NCI-H524 treated with DMSO at 0.1 percent for 48 hours (cell line): ENCODE results near the gene LRP10.

Experiments
- DNase-seq: peaks from one replicate; lab custom pipeline; 2025; lab: John Stamatoyannopoulos, UW

LRP10 gene

DNA sequence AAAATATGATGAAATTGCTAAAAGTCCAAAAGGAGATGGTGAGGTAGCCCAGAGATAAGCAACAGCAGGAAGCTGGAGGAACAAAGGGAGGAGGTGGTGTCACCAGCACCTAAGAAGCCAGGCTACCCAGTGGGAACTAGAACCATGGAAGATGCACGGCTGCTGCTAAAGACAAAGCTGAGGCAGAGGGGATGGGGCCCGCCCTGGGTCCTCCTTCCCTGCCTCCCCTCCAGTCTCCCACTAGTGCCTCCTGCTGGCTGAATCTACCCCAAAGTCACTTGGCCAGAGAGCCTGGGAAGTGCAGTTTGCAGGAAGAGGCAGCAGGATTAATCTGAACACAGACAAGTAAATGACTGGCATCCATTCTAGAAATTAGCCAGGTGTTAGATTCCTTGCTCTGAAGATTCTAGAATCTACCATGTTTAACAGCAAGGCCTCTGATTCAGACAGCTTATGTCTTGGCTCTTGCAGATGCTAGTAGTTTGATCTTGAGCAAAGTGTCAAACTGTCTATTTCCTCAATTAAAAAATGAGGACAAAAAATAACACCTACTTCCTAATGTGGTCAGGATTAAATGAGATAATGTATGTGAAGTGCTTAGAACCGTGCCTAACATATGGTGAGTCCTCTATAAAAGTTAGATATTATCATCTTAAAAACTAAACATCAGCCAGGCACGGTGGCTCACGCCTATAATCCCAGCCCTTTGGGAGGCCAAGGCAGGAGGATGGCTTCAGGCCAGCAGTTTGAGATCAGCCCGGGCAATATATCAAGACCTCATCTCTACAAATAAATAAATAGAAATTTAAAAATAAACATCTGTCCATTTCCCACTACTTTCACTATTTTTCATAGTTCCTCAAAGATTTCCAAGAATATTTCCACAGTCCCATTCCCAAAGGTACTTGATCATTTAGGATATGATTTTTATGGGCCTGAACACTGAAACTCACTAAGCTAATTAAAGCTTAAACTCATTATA lies 5.8 kb upstream of the LRP10 start:
- DNase-seq = peak; percentile 20

DNA sequence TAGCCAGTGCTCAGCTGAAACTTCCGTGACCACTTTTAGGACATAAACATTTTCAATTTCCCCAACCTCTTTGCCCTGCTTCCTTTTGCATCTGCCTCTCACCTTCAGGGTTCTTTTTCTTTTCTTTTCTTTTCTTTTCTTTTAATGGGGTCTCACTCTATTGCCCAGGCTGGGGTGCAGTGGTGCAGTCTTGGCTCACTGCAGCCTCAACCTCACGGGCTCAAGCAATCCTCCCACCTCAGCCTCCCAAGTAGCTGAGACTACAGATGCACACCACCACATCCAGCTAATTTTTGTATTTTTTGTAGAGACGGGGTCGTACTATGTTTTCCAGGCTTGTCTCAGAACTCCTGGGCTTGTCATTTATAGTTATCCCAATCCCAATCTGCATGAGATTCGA lies 4.7 kb upstream of the LRP10 start:
- DNase-seq = no peak

DNA sequence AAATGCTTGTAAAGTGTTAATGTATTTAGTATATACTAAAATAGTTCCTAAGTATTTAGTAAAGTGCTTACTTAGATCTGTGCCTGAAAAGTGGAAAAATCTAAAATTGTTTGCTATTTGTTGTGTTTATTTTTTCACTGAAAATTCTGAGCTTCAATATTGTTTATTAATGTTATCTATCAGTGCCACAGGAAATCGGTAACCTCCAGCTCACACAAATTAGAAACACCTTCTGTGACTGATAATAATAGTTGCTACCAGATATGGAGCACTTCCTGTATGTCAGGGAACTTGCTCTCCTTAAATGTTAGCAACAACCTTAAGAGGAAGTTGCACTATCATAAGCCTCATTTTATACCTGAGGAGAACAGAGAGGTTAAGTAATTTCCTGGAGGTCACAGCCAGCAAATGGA lies 723 bp upstream of the LRP10 start:
- no peak for DNase-seq

DNA sequence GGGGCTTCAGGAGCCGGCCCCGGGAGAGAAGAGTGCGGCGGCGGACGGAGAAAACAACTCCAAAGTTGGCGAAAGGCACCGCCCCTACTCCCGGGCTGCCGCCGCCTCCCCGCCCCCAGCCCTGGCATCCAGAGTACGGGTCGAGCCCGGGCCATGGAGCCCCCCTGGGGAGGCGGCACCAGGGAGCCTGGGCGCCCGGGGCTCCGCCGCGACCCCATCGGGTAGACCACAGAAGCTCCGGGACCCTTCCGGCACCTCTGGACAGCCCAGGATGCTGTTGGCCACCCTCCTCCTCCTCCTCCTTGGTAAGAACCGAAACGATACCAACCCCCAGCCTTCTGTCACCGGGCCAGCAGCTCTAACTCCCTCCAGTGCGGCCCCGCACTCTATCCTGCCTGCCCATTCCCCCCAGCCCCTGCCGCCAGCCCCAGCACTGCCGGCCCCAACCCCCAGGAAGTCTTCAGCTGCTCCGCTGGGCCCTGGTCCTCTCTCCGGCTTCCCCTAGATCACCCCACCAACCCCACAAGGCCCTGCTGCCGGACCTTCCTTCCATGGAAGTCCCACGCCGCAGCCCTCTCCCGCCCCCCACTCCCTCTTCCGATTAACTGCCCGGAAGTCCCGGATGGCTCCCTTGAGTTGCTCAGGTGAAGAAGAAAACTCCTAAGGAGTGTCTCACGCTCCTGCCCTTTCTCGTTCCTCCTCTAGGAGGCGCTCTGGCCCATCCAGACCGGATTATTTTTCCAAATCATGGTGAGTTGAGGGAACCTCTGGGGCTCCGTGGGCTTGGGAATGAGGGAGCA lies 693 bp downstream of the LRP10 start:
- DNase-seq = peak; percentile 54

DNA sequence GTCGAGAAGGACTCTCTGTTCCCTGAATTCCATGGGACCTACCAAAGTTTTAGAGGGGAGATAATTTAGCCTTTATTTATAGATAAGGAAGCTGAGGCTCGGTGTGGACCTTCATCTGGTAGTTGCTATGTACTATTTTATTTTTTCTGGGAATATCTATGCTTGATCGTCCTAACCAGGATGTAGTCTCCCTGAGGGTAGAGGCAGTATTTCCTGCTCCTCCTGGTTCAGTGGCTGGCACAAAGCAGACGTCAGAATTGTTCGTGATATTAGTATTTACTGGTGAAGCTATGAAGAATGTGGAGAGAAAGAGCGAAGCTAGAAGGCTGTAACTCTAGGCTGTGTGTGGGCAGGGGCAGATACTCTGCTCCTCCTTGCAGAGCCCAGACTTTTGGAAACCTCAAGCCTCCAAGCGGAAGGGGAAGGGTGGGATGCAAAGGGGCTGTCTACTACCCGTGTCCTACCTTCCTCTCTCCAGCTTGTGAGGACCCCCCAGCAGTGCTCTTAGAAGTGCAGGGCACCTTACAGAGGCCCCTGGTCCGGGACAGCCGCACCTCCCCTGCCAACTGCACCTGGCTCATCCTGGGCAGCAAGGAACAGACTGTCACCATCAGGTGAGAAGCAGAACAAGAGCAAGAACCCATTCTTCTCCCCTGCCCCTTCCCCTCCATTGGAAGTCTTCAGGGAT lies 1.4 kb downstream of the LRP10 start:
- no peak for DNase-seq

DNA sequence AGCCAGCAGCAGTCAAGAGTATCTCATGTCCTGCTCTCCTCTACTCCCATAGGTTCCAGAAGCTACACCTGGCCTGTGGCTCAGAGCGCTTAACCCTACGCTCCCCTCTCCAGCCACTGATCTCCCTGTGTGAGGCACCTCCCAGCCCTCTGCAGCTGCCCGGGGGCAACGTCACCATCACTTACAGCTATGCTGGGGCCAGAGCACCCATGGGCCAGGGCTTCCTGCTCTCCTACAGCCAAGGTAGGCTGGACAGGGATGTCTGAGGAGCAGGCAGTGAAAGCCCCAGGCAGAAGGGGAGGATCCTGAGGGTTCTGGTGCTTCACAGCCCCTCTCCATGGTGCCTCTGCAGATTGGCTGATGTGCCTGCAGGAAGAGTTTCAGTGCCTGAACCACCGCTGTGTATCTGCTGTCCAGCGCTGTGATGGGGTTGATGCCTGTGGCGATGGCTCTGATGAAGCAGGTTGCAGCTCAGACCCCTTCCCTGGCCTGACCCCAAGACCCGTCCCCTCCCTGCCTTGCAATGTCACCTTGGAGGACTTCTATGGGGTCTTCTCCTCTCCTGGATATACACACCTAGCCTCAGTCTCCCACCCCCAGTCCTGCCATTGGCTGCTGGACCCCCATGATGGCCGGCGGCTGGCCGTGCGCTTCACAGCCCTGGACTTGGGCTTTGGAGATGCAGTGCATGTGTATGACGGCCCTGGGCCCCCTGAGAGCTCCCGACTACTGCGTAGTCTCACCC lies 3.6 kb downstream of the LRP10 start:
- no peak for DNase-seq

DNA sequence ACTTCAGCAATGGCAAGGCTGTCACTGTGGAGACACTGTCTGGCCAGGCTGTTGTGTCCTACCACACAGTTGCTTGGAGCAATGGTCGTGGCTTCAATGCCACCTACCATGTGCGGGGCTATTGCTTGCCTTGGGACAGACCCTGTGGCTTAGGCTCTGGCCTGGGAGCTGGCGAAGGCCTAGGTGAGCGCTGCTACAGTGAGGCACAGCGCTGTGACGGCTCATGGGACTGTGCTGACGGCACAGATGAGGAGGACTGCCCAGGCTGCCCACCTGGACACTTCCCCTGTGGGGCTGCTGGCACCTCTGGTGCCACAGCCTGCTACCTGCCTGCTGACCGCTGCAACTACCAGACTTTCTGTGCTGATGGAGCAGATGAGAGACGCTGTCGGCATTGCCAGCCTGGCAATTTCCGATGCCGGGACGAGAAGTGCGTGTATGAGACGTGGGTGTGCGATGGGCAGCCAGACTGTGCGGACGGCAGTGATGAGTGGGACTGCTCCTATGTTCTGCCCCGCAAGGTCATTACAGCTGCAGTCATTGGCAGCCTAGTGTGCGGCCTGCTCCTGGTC lies 4.3 kb downstream of the LRP10 start:
- no peak for DNase-seq

DNA sequence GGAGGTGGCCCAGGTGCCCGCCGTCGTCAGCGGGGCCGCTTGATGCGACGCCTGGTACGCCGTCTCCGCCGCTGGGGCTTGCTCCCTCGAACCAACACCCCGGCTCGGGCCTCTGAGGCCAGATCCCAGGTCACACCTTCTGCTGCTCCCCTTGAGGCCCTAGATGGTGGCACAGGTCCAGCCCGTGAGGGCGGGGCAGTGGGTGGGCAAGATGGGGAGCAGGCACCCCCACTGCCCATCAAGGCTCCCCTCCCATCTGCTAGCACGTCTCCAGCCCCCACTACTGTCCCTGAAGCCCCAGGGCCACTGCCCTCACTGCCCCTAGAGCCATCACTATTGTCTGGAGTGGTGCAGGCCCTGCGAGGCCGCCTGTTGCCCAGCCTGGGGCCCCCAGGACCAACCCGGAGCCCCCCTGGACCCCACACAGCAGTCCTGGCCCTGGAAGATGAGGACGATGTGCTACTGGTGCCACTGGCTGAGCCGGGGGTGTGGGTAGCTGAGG lies 5.5 kb downstream of the LRP10 start:
- DNase-seq = no peak

DNA sequence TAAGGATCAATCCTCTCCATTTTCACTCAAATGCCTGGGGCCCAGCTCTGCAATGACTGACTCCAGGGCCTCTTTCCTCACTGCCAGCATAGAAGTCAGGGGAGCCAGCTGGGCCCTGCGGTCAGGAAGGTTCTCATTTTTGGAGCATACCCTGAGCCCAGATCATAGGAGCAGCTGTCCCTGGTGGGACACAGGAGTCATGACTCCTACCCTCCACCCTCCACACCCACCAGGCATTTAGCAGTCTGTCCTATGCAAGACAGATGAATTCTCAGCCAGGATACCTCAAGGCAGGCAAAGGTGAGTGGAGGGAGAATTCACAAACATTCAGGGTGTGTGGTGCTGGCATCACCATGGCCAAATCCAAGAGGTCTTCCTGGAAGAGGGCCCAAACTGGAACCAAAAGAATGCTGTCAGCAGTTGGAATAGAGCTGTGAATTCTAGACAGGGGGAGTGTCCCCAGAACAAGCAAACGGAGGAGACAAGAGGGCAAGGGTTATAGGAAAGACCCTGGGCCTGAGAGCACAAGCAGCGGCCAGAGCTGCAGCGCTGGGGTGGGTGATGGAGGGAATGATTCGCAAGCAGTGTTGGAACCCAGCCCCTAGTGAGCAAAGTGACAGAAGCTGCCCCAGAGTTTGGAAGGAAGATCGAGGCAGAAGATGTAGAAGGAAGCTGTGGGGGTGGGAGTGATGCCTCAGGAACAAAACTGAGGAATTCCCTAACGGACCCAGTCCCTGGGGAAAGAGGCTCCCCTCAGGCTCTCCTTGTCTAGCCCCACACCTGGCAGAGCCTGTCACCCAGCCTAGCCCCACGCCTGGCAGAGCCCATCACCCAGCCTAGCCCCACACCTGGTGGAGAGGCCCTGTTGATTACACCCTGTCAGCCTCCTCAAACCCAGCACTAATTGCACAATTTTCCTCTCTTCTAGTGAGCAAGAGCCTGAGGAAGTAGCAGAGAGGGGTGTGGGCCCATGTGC lies 7.0 kb downstream of the LRP10 start:
- no peak for DNase-seq

DNA sequence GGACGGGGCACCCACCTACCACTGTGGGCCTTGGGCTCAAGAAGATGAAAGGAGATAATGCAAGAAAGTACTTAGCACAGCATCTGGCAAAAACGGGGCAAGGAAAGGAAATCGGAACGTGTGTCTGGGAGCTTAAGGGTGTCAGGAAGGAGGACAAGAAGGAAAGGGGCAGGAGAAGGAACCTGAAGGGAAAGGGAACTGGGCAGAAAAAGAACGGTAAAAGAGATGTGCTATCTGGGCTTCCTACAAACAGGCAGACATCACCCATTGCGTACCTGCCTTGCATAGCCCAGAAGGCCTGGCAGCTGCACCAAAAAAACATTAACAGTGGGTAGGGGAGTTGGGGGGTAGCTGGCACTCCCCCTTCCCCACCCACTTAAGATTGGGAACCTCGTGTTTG lies 10.5 kb downstream of the LRP10 start:
- DNase-seq = no peak

DNA sequence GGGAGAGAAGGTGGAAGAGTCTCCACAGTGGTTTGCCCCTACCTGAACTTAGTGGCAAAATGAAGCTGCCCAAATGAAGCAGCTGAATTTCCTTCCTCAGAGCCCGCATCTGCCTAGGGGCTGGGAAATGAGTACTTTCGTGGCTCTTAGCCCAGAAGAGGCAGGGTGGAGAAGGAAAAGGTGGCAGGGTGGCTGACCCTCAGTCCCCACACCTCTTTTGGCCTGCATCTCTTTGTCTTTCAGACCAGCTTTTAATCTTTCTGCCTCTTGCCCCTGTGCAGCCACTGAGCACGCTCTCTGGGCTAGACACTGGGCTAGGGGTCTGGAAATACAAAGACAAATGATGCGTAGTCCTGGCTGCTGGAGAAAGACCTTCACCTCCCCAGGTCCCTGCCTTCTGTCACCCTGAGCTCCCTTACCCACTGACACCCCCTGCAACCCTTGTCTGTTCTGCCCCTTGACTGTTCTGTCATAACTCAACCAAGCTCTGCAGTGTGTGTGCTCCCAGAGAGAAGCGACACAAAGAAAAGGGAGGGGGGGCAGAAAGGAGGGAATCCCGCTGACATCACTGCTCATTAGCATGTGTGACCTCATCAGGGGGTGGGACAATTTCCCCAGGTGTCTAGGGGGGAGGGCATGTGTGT lies 11.1 kb downstream of the LRP10 start:
- no peak for DNase-seq

DNA sequence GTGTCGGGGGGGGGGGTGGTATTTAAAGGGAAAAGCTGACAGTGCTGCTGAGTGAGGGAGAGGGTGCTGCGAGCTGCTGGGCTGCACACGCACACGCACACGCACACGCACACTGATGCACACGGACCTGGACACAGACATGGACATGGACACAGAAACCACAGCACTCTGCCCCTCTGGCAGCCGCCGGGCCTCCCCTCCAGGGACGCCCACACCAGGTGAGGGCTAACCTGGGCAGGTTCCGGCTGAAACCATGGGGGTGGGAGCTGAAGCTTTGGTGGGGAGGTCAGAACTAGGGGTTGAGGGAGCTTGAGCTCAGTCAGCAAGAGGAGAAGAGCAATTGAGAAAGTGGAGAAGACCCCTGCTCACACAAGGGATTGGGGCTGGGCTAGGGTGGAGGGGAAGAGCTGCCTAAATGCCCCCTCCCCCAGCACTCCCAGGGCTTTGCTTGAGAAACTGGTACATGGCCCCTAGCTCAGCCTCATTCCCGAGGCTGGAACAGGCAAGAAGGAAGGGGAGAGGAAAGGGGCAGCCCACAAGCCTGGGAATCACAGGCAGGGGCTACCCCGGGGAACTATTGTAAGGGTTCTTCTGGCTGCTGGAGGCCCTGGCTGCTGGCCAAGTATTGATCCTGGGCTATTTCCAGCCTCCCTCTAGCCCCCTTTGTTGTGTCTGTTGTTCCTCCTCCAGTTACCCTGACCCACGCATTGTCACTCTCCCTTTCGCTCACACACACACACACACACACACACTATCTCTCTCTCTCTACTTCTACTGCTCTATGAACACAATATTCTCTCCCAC lies 11.8 kb downstream of the LRP10 start, which contains the start of gene REM2:
REM2 (plus strand) TSS at position 50 of the 804 bp plus-strand sequence; CDS start at position 116, 66 bp downstream.
- no peak for DNase-seq

DNA sequence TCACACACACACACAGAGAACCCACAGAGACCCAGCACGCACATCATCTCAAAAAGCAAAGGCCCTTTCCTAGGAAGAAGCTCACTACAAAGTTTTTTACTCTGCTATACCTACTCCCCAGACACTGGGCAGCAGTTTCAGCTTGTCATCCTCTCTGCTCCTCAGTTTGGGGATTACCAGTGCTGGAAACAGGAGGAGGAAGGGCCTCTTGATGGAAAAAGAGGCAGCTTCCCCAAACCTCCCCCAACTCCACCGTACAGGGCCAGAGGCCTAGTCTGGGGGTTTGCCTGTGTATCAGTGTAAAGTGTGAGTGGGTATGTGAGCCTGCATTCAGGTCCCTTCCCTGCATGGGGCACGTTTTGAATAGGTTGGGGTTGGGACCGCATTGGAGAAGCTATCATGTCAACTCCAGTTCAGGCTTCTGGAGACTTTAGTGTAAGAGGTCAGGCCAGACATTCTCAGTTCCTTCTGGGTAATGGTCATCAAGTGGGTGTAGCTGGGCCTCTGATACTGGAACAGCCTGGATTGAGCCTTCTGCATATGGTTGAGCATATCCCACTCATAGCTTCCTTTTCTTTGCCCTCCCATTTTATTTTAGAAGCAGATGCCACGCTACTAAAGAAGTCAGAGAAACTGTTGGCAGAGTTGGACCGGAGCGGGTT lies 12.7 kb downstream of the LRP10 start:
- DNase-seq = no peak

DNA sequence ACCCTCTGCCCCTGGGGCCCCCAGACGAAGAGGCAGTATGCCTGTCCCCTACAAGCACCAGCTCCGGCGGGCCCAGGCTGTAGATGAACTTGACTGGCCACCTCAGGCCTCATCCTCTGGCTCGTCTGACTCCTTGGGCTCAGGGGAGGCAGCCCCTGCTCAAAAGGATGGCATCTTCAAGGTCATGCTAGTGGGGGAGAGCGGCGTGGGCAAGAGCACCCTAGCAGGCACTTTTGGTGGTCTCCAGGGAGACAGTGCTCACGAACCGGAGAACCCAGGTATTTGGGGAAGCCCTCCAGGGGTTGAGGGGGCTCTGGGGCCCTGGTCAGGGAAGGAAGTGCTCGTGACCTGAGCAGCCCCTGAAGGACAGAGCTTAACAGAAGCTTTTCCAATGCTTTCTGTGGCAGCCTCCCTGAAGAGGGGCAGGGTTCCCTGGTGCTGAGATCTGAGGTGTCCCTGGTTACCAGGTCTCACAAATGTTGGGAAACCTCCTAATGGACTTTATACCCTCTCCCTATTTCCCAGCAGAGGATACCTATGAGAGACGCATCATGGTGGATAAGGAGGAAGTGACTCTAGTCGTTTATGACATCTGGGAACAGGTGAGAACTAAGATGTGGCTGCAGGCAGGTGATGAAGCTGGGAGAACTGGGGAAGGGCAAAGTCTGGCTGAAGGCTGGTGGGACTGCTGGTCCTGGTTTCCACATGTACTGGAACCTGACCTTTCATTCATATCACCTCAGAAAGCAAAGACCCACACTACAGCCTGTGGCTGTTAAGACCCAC lies 13.4 kb downstream of the LRP10 start:
- DNase-seq = no peak

DNA sequence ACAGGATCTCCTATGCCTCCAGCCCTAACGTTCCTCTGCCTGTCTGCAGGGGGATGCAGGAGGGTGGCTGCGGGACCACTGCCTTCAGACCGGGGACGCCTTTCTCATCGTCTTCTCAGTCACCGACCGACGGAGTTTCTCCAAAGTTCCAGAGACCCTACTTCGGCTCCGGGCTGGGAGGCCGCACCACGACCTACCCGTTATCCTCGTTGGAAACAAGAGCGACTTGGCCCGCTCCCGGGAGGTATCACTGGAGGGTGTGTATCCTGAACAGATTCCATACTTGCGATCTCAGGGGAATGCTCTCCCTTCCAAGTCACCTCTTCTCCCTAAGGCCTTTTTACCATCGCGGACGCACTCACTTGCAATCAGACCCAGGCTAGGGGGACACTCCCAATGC lies 14.4 kb downstream of the LRP10 start:
- DNase-seq = no peak

DNA sequence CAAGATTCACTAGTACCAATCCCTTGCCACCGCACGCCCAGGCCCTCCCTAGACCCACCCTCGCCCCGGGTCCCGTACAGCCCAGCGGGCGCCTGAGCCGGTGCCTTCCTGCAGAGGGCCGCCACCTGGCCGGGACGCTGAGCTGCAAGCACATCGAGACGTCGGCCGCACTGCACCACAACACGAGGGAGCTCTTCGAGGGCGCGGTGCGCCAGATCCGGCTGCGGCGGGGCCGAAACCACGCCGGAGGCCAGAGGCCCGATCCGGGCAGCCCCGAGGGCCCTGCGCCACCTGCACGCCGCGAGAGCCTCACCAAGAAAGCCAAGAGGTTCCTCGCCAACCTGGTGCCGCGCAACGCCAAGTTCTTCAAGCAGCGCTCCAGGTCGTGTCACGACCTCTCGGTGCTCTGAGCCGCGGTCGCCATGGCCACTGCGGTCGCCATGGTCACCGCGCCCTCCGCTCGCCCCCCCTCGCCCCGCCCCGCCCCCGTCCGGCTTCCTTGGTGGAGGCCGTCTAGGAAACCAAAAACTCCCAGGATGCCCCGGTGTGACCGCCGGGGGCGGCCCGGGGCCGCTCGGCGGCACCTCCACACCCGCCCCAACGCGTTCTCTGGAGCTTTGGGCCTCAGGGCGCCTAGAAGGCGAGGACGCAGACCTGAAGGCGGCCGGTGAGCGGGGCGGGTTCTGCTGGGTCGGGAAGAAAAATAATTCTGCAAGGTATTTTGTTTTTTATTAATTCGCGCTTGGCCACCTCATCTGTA lies 15.1 kb downstream of the LRP10 start:
- DNase-seq = peak; percentile 69
